Uterus (tissue), 4 donors: ENCODE data around the gene CYP2J2. TPM values are rescaled to one million over a fixed set of nuclear protein-coding genes. Genes with fewer than 3 reads are reported as not detected.

ENCODE experiments used
- DNase-seq, 2 donors: peaks; one replicate each; pipeline ENCODE4 v3.0.0-alpha.2; 2019 to 2020
- H3K27ac ChIP-seq, 2 donors: fragments of 200-600 bp; sonication (generic); 1 replicate in 1 of 2; 2 replicates in 1 of 2; pipeline ENCODE4 v1.5.1; 2016 to 2018
- H3K27me3 ChIP-seq, 2 donors: fragments of 200-600 bp; sonication (generic); one replicate each; pipeline ENCODE4 v1.5.1; 2018 to 2019; ENCODE audit warnings: control low read depth in 1 of 2
- H3K36me3 ChIP-seq, 2 donors: fragments of 200-600 bp; sonication (generic); one replicate each; pipeline ENCODE4 v1.5.1; 2019; ENCODE audit warnings: control low read depth in 1 of 2
- H3K4me1 ChIP-seq, 2 donors: fragments of 200-600 bp; sonication (generic); one replicate each; pipeline ENCODE4 v1.5.1; 2018 to 2019; ENCODE audit warnings: control low read depth in 1 of 2
- H3K4me3 ChIP-seq, 2 donors: fragments of 200-600 bp; sonication (generic); 1 replicate in 1 of 2; 2 replicates in 1 of 2; pipeline ENCODE4 v1.5.1; 2018 to 2019; ENCODE audit warnings: mild to moderate bottlenecking in 1 of 2
- H3K9me3 ChIP-seq, 2 donors: fragments of 200-600 bp; sonication (generic); one replicate each; pipeline ENCODE4 v1.5.1; 2019; ENCODE audit warnings: control low read depth in 1 of 2
- POLR2A ChIP-seq, 2 donors: fragments of 450-650 bp; IDR thresholded peaks; one replicate each; pipeline ENCODE4 v1.6.1; 2016; ENCODE audit warnings: antibody characterized with exemption in 2 of 2, mild to moderate bottlenecking in 1 of 2, moderate library complexity in 1 of 2
- intact Hi-C: fragments of 100-400 bp; cut with DNase I; formaldehyde crosslinking; loops from one replicate; pipeline ENCODE4 v1.15.1; 2023; ENCODE audit warnings: low total_unique reads
- total RNA-seq, 4 donors: library from RNA; depleted of rRNA in 3 of 4; stranded (reverse); fragments of >200 nt in 3 of 4; gene quantifications; one replicate each; pipeline versions ENCODE4 v1.1.0 to v1.2.4, GENCODE V29; 2014 to 2023
- TF ChIP-seq, protein P1 (sequence below), 4 experiments: fragments of 200-600 bp in 2 of 4; fragments of 450-650 bp in 2 of 4; sonication (generic) in 2 of 4; IDR thresholded peaks; one replicate each; pipeline ENCODE4 v1.5.1; 2016 to 2019; ENCODE audit warnings: antibody characterized with exemption in 4 of 4, mild to moderate bottlenecking in 2 of 4, moderate library complexity in 1 of 4
- donor health status: DM: yes; HTN: yes; CAD: no.

The CYP2J2 gene
- total RNA-seq, 4 donors from 2014 or later = 0.28 TPM; not detected in 3

DNA sequence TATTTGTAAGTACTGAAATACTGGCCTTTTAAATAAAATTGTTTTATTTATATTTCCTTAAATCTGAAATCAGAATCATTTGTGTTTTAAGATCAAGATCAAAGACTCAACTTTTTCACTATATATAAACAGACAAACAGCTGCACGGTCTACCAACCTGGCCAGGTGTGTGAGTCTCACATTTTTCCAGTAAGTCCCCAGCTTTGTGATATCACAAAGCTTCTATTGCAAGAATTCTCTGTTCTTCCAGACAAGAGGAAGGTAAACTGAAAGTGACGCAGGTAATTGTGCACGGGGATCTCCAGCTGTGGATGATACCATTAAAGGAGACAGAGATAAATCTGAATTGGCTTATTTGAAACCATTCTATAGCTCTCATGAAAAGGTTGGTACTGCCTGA, 41.2 kb upstream of the CYP2J2 start:
- intact Hi-C loops = no loop called here
- no peak for TF ChIP-seq POLR2A (IDR thresholded peaks at IDR 0.05)
- TF ChIP-seq, protein P1, sequence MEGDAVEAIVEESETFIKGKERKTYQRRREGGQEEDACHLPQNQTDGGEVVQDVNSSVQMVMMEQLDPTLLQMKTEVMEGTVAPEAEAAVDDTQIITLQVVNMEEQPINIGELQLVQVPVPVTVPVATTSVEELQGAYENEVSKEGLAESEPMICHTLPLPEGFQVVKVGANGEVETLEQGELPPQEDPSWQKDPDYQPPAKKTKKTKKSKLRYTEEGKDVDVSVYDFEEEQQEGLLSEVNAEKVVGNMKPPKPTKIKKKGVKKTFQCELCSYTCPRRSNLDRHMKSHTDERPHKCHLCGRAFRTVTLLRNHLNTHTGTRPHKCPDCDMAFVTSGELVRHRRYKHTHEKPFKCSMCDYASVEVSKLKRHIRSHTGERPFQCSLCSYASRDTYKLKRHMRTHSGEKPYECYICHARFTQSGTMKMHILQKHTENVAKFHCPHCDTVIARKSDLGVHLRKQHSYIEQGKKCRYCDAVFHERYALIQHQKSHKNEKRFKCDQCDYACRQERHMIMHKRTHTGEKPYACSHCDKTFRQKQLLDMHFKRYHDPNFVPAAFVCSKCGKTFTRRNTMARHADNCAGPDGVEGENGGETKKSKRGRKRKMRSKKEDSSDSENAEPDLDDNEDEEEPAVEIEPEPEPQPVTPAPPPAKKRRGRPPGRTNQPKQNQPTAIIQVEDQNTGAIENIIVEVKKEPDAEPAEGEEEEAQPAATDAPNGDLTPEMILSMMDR (IDR thresholded peaks at IDR 0.05) = no peak

DNA sequence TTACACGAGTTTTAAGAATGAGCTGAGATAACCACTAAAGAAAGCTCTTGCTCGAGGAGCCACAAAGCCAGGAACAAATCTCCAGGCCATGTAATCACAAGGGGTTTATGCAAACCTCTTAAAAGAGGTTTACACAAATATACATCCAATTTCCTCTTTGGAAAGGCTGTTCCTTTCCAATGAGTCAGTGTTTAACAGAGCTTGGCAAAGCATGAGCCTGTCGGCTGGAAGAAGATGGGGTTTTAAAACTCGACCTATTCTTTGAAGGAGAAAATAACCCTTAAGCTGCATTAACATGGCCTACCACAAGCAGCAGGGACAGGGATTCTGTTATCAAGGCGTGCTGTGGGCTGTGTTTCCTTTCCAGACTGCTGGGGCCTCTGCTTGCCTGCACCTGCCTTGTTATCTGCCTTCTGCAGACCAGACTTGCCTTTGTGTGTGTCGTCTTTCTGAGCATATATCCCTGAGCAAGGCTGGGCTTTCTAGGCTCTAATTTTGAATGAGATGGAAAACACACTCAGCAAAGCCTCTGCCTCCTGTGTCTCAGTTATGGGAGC, 40.6 kb upstream of the CYP2J2 start:
- H3K9me3 ChIP-seq = no peaks in the 10 kb centered on the region
- no peaks in the 10 kb centered on the region for H3K36me3 ChIP-seq
- DNase-seq = no peak
- H3K27ac ChIP-seq = no peak overlapping the region
- no peak for TF ChIP-seq POLR2A (IDR thresholded peaks at IDR 0.05)
- TF ChIP-seq, protein P1 (IDR thresholded peaks at IDR 0.05) = no peak
- no peak overlapping the region for H3K4me3 ChIP-seq
- intact Hi-C loops = no loop called here
- no peaks in the 10 kb centered on the region for H3K4me1 ChIP-seq
- no peaks in the 10 kb centered on the region for H3K27me3 ChIP-seq

More for the DNA sequence above, 41.2 kb upstream of the CYP2J2 start:
- H3K27me3 ChIP-seq = no peaks in the 10 kb centered on the region
- DNase-seq = no peak
- H3K27ac ChIP-seq = no peak overlapping the region
- no peaks in the 10 kb centered on the region for H3K4me1 ChIP-seq
- no peaks in the 10 kb centered on the region for H3K9me3 ChIP-seq
- H3K36me3 ChIP-seq = no peaks in the 10 kb centered on the region
- H3K4me3 ChIP-seq = no peak overlapping the region

DNA sequence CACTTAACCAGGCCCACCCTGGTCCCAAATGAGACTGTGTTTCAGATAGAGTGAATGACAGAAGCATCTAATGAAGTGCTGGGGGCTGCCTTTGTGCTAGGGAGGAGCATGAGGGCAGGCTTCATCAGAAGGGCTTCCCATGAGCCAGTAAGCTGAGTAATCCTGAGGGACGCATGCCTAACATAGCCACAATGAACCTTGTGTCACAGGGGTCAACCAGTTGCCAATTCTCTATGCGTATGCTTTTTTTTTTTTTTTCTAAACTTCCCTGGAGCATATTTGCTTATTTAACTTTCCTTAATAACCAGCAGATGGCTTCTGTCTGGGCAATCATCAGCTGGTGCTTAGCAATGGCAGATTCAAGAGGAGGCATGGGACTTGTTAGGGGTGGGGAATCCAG, 25.5 kb upstream of the CYP2J2 start:
- TF ChIP-seq, protein P1 (IDR thresholded peaks at IDR 0.05) = no peak
- TF ChIP-seq POLR2A (IDR thresholded peaks at IDR 0.05) = no peak
- Histone ChIP-seq H3K4me3 (no peak overlapping the region), H3K27me3 (no peaks in the 10 kb centered on the region), H3K9me3 (peaks cover 0 to 3% of the 10 kb centered on the region in 2 donors), H3K27ac (no peak overlapping the region), H3K4me1 (no peaks in the 10 kb centered on the region), H3K36me3 (no peaks in the 10 kb centered on the region)
- intact Hi-C loops = no loop called here
- no peak for DNase-seq

DNA sequence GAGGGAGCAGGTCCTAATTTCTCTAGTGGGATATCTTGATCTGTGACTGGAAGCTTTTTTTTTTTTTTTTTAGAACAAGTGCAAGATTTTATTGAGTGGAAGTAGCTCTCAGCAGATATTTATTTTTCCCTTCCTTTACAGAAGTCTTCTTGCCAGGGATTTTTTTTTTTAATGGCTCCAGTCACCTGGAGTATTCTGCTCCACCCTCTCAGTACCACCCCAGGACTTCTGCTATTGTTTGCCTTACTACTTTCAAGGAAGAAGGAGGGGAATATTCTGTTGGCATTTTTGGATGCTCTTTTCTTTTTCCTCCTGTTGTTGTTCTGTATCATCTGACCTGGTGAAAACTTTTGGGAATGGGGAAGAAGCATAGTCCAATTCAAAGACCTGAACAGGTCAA, 23.1 kb upstream of the CYP2J2 start:
- Histone ChIP-seq H3K27me3 (no peaks in the 10 kb centered on the region), H3K36me3 (no peaks in the 10 kb centered on the region), H3K4me1 (no peaks in the 10 kb centered on the region), H3K9me3 (peaks cover 0 to 3% of the 10 kb centered on the region in 2 donors), H3K4me3 (no peak overlapping the region), H3K27ac (no peak overlapping the region)
- intact Hi-C loops = no loop called here
- DNase-seq = no peak
- TF ChIP-seq, protein P1 (IDR thresholded peaks at IDR 0.05) = no peak
- no peak for TF ChIP-seq POLR2A (IDR thresholded peaks at IDR 0.05)

DNA sequence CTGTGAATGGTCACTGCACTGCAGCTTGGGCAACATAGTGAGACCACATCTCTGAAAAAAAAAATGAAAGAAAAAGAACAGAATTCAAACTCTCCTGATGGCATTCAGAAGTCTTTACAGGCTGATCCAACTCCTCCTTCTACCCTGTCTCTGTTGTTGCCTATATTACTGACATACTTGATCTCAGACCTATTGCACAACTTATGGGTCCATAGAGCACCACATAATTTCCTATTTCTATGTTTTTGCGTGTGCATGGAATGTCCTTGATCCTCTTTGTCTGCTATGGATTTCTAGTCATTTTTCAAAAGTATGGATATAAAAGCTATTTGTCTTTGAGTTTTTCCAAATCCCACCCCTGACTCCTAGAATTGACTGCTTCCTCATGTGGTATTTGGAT, 22.4 kb upstream of the CYP2J2 start:
- H3K4me1 ChIP-seq = no peaks in the 10 kb centered on the region
- no peaks in the 10 kb centered on the region for H3K27me3 ChIP-seq
- intact Hi-C loops = no loop called here
- H3K4me3 ChIP-seq = no peak overlapping the region
- no peaks in the 10 kb centered on the region for H3K9me3 ChIP-seq
- no peak for DNase-seq
- H3K36me3 ChIP-seq = no peaks in the 10 kb centered on the region
- H3K27ac ChIP-seq = no peak overlapping the region
- no peak for TF ChIP-seq POLR2A (IDR thresholded peaks at IDR 0.05)
- TF ChIP-seq, protein P1 (IDR thresholded peaks at IDR 0.05) = no peak
